Caco-2 (cell line): ENCODE data around the gene HIRIP3. TPM values are rescaled to one million over a fixed set of nuclear protein-coding genes. Genes with fewer than 3 reads are reported as not detected.

Experiments used
- BruUV-seq: library from RNA; stranded (reverse); fragments of 400-500 nt; replicated peaks from 2 replicates; lab custom pipeline; 2021; lab: Mats Ljungman, UMichigan
- CTCF ChIA-PET: fragments of 300-600 bp; sonication (Branson Sonifier 250); formaldehyde crosslinking; loops from one replicate; lab custom pipeline; 2022; ENCODE audit warnings: antibody characterized with exemption; lab: Charles Lee
- POLR2A ChIA-PET: fragments of 300-600 bp; sonication (Branson Sonifier 250); formaldehyde crosslinking; loops from one replicate; lab custom pipeline; 2022; ENCODE audit warnings: antibody characterized with exemption; lab: Charles Lee
- DNase-seq, 2 experiments: peaks; one replicate each; pipeline versions ENCODE4 v3.0.0 to v3.0.0-alpha.2; 2020 to 2022
- H3K27me3 ChIP-seq: replicated peaks from 2 replicates; pipeline ENCODE4 v1.6.0; 2011; ENCODE audit warnings: low read length; ENCODE audit not compliant: control insufficient read depth, insufficient read depth
- H3K36me3 ChIP-seq: 2 replicates; pipeline ENCODE4 v1.5.1; 2011; ENCODE audit warnings: low read length; ENCODE audit not compliant: control insufficient read depth, insufficient read depth
- H3K4me1 ChIP-seq: fragments of 250-450 bp; sonication (Bioruptor Pico); 2 replicates; pipeline ENCODE4 v1.5.1; 2020; ENCODE audit warnings: mild to moderate bottlenecking
- H3K4me3 ChIP-seq: 2 replicates; pipeline ENCODE4 v1.5.1; 2011; ENCODE audit warnings: low read depth, mild to moderate bottlenecking, control low read depth, low read length
- H3K9me3 ChIP-seq: fragments of 250-450 bp; sonication (Bioruptor Pico); 2 replicates; pipeline ENCODE4 v1.5.1; 2020; ENCODE audit warnings: mild to moderate bottlenecking, moderate library complexity
- H3K27ac Mint-ChIP-seq: one replicate; pipeline ENCODE4 v1.8.0; 2022; ENCODE audit warnings: mixed read lengths; ENCODE audit not compliant: unreplicated experiment
- H3K27me3 Mint-ChIP-seq: one replicate; pipeline ENCODE4 v1.8.0; 2022; ENCODE audit warnings: mixed read lengths; ENCODE audit not compliant: insufficient read depth, unreplicated experiment
- H3K36me3 Mint-ChIP-seq: one replicate; pipeline ENCODE4 v1.8.0; 2022; ENCODE audit warnings: mild to moderate bottlenecking, mixed read lengths; ENCODE audit not compliant: insufficient read depth, unreplicated experiment
- H3K4me1 Mint-ChIP-seq: one replicate; pipeline ENCODE4 v1.8.0; 2022; ENCODE audit warnings: low read depth, mixed read lengths; ENCODE audit not compliant: unreplicated experiment
- H3K4me3 Mint-ChIP-seq: one replicate; pipeline ENCODE4 v1.8.0; 2022; ENCODE audit warnings: mild to moderate bottlenecking, moderate library complexity, mixed read lengths; ENCODE audit not compliant: unreplicated experiment
- H3K9me3 Mint-ChIP-seq: one replicate; pipeline ENCODE4 v1.8.0; 2022; ENCODE audit warnings: mixed read lengths; ENCODE audit not compliant: unreplicated experiment
- CTCF ChIP-seq, 2 experiments: fragments of 200-600 bp in 1 of 2; IDR thresholded peaks; 1 replicate in 1 of 2; 2 replicates in 1 of 2; pipeline versions ENCODE4 v1.5.1 to v1.8.0; 2011 to 2022; ENCODE audit warnings: antibody characterized with exemption in 1 of 2, control low read depth in 1 of 2, inconsistent platforms in 1 of 2, low read depth in 1 of 2, low read length in 1 of 2, mild to moderate bottlenecking in 1 of 2, moderate library complexity in 1 of 2; ENCODE audit not compliant: insufficient read depth in 1 of 2, severe bottlenecking in 1 of 2, unreplicated experiment in 1 of 2
- intact Hi-C: fragments of 100-400 bp; cut with micrococcal nuclease; formaldehyde crosslinking; loops from one replicate; pipeline ENCODE4 v1.10.0; 2022; ENCODE audit not compliant: unreplicated experiment
- total RNA-seq: library from RNA; stranded (reverse); gene quantifications from 2 replicates; pipeline ENCODE4 v1.2.3, GENCODE V29; 2022

Gene HIRIP3
- total RNA-seq, 1 experiment from 2014 or later: 23.3 TPM

- H3K27me3 Mint-ChIP-seq: no peaks in the 10 kb centered on the region
- ChIA-PET CTCF (no interaction called here), POLR2A (no interaction called here)
- intact Hi-C loops: no loop called here
- no peaks in the 10 kb centered on the region for H3K9me3 Mint-ChIP-seq
- H3K4me1 Mint-ChIP-seq: peaks cover 10% of the 10 kb centered on the region
- no peak for TF ChIP-seq CTCF (IDR thresholded peaks at IDR 0.05; ENCODE audit: insufficient read depth in 1 of 2, low read depth in 1 of 2, low read length in 1 of 2, severe bottlenecking in 1 of 2, unreplicated experiment in 1 of 2)
- no peak overlapping the region for H3K27ac Mint-ChIP-seq
- H3K4me3 Mint-ChIP-seq: no peak overlapping the region
- Histone ChIP-seq H3K36me3 (peaks cover 3% of the 10 kb centered on the region), H3K4me1 (no peaks in the 10 kb centered on the region), H3K4me3 (no peak overlapping the region), H3K27me3 (no peaks in the 10 kb centered on the region), H3K9me3 (no peaks in the 10 kb centered on the region)
- peaks cover 56% of the 10 kb centered on the region for H3K36me3 Mint-ChIP-seq
- DNase-seq: no peak
- no TSS peak for BruUV-seq
These were observed 6.9 kb downstream of the HIRIP3 start for GRCh38 chr16:29988346-29989075.

- peaks cover 3% of the 10 kb centered on the region for H3K36me3 ChIP-seq
These were observed 7.9 kb downstream of the HIRIP3 start for GRCh38 chr16:29987371-29988085.

More at GRCh38 chr16:29987371-29988085, 7.9 kb downstream of the HIRIP3 start:
- CTCF ChIA-PET: interaction anchor here (0.5 kb wide), 1 partner anchor 138 kb away, joined by 3 read pairs; no protein-coding TSS in a partner anchor
- H3K27ac Mint-ChIP-seq: no peak overlapping the region
- no peaks in the 10 kb centered on the region for H3K27me3 Mint-ChIP-seq
- intact Hi-C loops: no loop called here
- H3K9me3 Mint-ChIP-seq: no peaks in the 10 kb centered on the region
- DNase-seq: no peak
- peaks cover 63% of the 10 kb centered on the region for H3K36me3 Mint-ChIP-seq
- POLR2A ChIA-PET: no interaction called here
- H3K4me3 Mint-ChIP-seq: no peak overlapping the region
- Histone ChIP-seq H3K27me3 (no peaks in the 10 kb centered on the region), H3K4me1 (no peaks in the 10 kb centered on the region), H3K4me3 (no peak overlapping the region), H3K9me3 (no peaks in the 10 kb centered on the region)
- no peak for TF ChIP-seq CTCF (IDR thresholded peaks at IDR 0.05; ENCODE audit: insufficient read depth in 1 of 2, low read depth in 1 of 2, low read length in 1 of 2, severe bottlenecking in 1 of 2, unreplicated experiment in 1 of 2)
- H3K4me1 Mint-ChIP-seq: peaks cover 10% of the 10 kb centered on the region
- BruUV-seq: no TSS peak
